SK-N-SH (cell line): ENCODE data around the gene OPN1LW.
"Not testable (repeated sequence)": the region's sequence is repeated elsewhere in the genome, so short reads cannot be mapped to it uniquely, and the experiment has no call there.

Source experiments
- CTCF ChIP-seq: fragments of 200-600 bp; sonication (generic); IDR thresholded peaks from 2 replicates; pipeline ENCODE4 v1.6.1; 2017; ENCODE audit warnings: antibody characterized with exemption, mild to moderate bottlenecking, moderate library complexity
- EP300 ChIP-seq, 2 experiments: IDR thresholded peaks; 2 replicates each; pipeline versions ENCODE4 v1.4.0 to v1.6.1; 2012; ENCODE audit warnings: borderline replicate concordance in 1 of 2, low read depth in 1 of 2, low read length in 1 of 2
- EZH2phosphoT487 ChIP-seq: fragments of 200-600 bp; sonication (generic); IDR thresholded peaks from 2 replicates; pipeline ENCODE4 v1.6.1; 2017; ENCODE audit warnings: low read depth, mixed run types, mild to moderate bottlenecking, antibody characterized with exemption, moderate library complexity, borderline replicate concordance
- FOXJ3 ChIP-seq: sonication (generic); formaldehyde crosslinking; IDR thresholded peaks from 2 replicates; pipeline ENCODE4 v1.5.1; 2020; ENCODE audit warnings: mild to moderate bottlenecking, missing genetic modification reagents
- FOXM1 ChIP-seq: IDR thresholded peaks from 2 replicates; pipeline ENCODE4 v1.4.0; 2012; ENCODE audit warnings: low read depth, mild to moderate bottlenecking
- POLR2AphosphoS5 ChIP-seq: IDR thresholded peaks from 2 replicates; pipeline ENCODE4 v1.6.1; 2012; ENCODE audit warnings: low read depth, low read length
- RAD21 ChIP-seq: IDR thresholded peaks from 2 replicates; pipeline ENCODE4 v1.6.1; 2012; ENCODE audit warnings: mild to moderate bottlenecking, low read length
- RCOR1 ChIP-seq: fragments of 150-350 bp; IDR thresholded peaks from 2 replicates; pipeline ENCODE4 v1.6.1; 2017; ENCODE audit warnings: antibody characterized with exemption, low read length
- RXRA ChIP-seq: IDR thresholded peaks from 2 replicates; pipeline ENCODE4 v1.4.0; 2012; ENCODE audit warnings: low read depth, mild to moderate bottlenecking, borderline replicate concordance
- YY1 ChIP-seq: IDR thresholded peaks from 2 replicates; pipeline ENCODE4 v1.4.0; 2012; ENCODE audit warnings: low read depth, mild to moderate bottlenecking
- TF ChIP-seq, protein P1 (sequence below): IDR thresholded peaks from 2 replicates; pipeline ENCODE4 v1.6.1; 2012; ENCODE audit warnings: mild to moderate bottlenecking, low read depth, low read length, moderate library complexity
- TF ChIP-seq, protein P2 (sequence below): fragments of 150-350 bp; IDR thresholded peaks from 2 replicates; pipeline ENCODE4 v1.6.1; 2016; ENCODE audit warnings: mild to moderate bottlenecking, low read depth, low read length
- TF ChIP-seq, protein P3 (sequence below): IDR thresholded peaks from 2 replicates; pipeline ENCODE4 v1.4.0; 2012; ENCODE audit warnings: low read depth, borderline replicate concordance

DNA sequence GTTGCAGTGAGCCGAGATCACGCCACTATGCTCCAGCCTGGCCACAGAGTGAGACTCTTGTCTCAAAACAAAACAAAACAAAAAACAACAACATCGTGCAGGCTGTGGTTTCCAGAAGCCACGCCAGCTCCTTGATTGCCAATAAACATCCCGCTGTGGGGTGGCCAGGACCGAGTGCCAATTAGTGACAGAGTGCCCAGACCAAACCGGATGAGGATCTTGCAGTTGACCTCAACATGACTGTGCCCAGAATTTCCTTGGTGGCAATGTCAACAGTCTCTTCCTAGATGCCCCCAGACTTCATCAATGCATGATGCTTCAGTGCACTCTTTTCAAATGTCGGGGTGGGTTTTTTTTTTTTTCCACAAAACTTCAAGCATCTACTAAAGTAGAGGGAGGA lies 39.8 kb downstream of the OPN1LW start:
- not testable (repeated sequence) for TF ChIP-seq POLR2AphosphoS5; CTCF; FOXJ3 (CRISPR knock-in tag); RCOR1; RXRA; RAD21; FOXM1; EZH2phosphoT487; YY1; EP300 (IDR thresholded peaks at IDR 0.05; ENCODE audit: borderline replicate concordance in 1 of 2, low read depth in 1 of 2, low read length in 1 of 2)
- TF ChIP-seq, protein P1, sequence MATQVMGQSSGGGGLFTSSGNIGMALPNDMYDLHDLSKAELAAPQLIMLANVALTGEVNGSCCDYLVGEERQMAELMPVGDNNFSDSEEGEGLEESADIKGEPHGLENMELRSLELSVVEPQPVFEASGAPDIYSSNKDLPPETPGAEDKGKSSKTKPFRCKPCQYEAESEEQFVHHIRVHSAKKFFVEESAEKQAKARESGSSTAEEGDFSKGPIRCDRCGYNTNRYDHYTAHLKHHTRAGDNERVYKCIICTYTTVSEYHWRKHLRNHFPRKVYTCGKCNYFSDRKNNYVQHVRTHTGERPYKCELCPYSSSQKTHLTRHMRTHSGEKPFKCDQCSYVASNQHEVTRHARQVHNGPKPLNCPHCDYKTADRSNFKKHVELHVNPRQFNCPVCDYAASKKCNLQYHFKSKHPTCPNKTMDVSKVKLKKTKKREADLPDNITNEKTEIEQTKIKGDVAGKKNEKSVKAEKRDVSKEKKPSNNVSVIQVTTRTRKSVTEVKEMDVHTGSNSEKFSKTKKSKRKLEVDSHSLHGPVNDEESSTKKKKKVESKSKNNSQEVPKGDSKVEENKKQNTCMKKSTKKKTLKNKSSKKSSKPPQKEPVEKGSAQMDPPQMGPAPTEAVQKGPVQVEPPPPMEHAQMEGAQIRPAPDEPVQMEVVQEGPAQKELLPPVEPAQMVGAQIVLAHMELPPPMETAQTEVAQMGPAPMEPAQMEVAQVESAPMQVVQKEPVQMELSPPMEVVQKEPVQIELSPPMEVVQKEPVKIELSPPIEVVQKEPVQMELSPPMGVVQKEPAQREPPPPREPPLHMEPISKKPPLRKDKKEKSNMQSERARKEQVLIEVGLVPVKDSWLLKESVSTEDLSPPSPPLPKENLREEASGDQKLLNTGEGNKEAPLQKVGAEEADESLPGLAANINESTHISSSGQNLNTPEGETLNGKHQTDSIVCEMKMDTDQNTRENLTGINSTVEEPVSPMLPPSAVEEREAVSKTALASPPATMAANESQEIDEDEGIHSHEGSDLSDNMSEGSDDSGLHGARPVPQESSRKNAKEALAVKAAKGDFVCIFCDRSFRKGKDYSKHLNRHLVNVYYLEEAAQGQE = not testable (repeated sequence)
- TF ChIP-seq, protein P2, sequence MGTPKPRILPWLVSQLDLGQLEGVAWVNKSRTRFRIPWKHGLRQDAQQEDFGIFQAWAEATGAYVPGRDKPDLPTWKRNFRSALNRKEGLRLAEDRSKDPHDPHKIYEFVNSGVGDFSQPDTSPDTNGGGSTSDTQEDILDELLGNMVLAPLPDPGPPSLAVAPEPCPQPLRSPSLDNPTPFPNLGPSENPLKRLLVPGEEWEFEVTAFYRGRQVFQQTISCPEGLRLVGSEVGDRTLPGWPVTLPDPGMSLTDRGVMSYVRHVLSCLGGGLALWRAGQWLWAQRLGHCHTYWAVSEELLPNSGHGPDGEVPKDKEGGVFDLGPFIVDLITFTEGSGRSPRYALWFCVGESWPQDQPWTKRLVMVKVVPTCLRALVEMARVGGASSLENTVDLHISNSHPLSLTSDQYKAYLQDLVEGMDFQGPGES = not testable (repeated sequence)
- TF ChIP-seq, protein P3, sequence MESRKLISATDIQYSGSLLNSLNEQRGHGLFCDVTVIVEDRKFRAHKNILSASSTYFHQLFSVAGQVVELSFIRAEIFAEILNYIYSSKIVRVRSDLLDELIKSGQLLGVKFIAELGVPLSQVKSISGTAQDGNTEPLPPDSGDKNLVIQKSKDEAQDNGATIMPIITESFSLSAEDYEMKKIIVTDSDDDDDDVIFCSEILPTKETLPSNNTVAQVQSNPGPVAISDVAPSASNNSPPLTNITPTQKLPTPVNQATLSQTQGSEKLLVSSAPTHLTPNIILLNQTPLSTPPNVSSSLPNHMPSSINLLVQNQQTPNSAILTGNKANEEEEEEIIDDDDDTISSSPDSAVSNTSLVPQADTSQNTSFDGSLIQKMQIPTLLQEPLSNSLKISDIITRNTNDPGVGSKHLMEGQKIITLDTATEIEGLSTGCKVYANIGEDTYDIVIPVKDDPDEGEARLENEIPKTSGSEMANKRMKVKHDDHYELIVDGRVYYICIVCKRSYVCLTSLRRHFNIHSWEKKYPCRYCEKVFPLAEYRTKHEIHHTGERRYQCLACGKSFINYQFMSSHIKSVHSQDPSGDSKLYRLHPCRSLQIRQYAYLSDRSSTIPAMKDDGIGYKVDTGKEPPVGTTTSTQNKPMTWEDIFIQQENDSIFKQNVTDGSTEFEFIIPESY = not testable (repeated sequence)
